Fibroblast of skin of back (primary cell): ENCODE measurements around the gene CLCN6. TPM values are rescaled to one million over a fixed set of nuclear protein-coding genes. Genes with fewer than 3 reads are reported as not detected.

Experiments used
- DNase-seq: peaks from one replicate; pipeline ENCODE4 v3.0.0-alpha.2; 2013
- polyA plus RNA-seq, 2 experiments: library from polyadenylated mRNA; unstranded; fragments of 120-200 nt; gene quantifications; one replicate each; pipeline ENCODE4 v1.2.1, GENCODE V29; 2013; ENCODE audit not compliant: insufficient read length in 2 of 2

The CLCN6 gene, protein sequence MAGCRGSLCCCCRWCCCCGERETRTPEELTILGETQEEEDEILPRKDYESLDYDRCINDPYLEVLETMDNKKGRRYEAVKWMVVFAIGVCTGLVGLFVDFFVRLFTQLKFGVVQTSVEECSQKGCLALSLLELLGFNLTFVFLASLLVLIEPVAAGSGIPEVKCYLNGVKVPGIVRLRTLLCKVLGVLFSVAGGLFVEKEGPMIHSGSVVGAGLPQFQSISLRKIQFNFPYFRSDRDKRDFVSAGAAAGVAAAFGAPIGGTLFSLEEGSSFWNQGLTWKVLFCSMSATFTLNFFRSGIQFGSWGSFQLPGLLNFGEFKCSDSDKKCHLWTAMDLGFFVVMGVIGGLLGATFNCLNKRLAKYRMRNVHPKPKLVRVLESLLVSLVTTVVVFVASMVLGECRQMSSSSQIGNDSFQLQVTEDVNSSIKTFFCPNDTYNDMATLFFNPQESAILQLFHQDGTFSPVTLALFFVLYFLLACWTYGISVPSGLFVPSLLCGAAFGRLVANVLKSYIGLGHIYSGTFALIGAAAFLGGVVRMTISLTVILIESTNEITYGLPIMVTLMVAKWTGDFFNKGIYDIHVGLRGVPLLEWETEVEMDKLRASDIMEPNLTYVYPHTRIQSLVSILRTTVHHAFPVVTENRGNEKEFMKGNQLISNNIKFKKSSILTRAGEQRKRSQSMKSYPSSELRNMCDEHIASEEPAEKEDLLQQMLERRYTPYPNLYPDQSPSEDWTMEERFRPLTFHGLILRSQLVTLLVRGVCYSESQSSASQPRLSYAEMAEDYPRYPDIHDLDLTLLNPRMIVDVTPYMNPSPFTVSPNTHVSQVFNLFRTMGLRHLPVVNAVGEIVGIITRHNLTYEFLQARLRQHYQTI
- 7.3 TPM for polyA plus RNA-seq (2013, experiment 1 of 2; ENCODE audit: insufficient read length)
- polyA plus RNA-seq (2013, experiment 2 of 2; ENCODE audit: insufficient read length), result 8.5 TPM

- peak; percentile 99 for DNase-seq
Observed at GRCh38 chr1:11805422-11806306, at the start of gene CLCN6, which contains the start of gene MTHFR. TSS of gene CLCN6 (plus strand) at chr1:11806191. CDS start at chr1:11806263, 72 bp downstream. TSS of gene MTHFR (minus strand) at chr1:11805964. CDS start at chr1:11803116, 2,848 bp downstream.

DNA sequence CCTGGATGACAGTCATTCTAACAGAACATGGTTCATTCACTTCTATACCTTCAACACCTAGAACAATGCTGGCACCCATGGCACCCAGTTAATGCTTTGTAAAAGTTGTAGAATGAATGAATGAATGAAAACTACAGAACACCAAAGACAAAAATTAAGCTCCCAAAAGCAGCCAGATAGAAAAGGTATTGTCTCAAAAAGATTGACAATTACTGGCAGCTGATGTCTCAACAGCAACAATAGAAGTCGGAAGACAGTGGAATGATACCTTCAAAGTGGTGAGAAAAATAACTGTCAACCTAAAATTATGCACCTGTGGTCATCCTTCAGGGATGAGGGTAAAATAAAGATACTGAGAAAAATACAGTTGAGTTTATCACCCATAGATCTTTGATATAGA lies 48.9 kb upstream of the CLCN6 start:
- no peak for DNase-seq

GRCh38 chr1:11759791-11760190 lies 46.2 kb upstream of the CLCN6 start:
- no peak for DNase-seq

GRCh38 chr1:11761285-11761684 lies 44.7 kb upstream of the CLCN6 start:
- DNase-seq, result no peak

DNA sequence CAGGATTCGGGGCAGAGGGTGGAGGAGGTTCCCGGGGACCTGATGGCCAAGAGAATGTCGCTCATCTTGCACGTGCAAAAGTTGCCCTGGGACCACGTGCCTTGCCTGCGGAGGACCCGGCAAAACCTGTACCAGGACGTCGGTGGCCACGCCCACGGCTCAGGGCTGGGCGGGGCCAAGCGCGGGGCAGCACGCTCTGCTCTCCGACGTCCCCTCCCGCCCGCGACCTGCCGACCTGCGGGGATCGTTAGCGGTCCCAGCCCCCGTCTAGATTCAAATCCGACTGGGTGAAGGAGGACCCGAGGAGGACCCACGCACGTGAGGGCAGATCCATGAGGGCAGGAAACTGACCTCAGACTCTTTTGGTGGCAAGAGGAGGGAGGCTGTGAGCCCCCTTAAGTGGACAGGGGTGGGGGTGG lies 44.0 kb upstream of the CLCN6 start, which contains the start of gene C1orf167:
Gene C1orf167, plus strand, starts transcription at position 206 of the 419 bp plus-strand sequence. CDS start 2,208 bp downstream, outside the sequence.
- DNase-seq, result no peak

DNA sequence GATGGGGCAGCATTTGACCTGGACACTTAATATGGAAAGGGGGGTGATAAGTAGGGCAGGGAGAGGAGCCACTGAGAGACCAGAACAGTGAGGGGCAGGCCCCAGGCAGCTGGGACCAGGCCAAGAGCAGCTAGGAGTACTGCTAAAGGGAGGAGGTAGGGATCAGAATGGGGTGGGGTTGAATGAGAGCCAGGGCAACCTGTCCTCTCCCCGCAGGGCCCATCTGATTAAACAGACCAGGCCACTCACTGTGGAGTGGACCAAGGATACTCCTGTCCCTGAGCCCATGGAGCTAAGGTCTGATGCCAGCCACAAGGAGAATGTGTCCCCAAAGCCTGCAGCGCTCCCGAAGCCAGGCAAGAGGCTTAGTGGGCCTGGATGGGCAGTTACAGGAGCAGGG lies 41.9 kb upstream of the CLCN6 start:
- DNase-seq, result no peak

- DNase-seq, result no peak
Observed at GRCh38 chr1:11764519-11764918, 41.5 kb upstream of the CLCN6 start.

GRCh38 chr1:11765661-11766428 lies 40.1 kb upstream of the CLCN6 start:
- DNase-seq, result no peak

DNA sequence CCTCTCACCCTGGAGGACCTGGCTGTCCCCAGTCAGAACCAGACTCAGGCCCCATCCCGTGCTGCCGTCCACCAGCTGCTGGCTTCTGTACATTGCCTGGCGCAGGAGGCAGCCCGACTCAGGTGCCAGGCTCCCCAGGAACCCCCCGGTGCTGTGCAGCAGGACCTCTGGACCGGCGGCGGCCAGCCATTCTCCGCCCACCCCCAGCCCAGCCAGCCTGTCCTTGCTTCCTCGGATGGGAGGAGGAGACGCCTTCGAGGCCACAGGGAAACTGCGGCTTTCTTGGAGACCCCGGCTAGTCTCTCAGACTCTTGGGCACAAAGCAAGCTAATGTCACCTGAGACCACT lies 39.6 kb upstream of the CLCN6 start:
- DNase-seq, result no peak

GRCh38 chr1:11767922-11768704 lies 37.9 kb upstream of the CLCN6 start:
- no peak for DNase-seq

DNA sequence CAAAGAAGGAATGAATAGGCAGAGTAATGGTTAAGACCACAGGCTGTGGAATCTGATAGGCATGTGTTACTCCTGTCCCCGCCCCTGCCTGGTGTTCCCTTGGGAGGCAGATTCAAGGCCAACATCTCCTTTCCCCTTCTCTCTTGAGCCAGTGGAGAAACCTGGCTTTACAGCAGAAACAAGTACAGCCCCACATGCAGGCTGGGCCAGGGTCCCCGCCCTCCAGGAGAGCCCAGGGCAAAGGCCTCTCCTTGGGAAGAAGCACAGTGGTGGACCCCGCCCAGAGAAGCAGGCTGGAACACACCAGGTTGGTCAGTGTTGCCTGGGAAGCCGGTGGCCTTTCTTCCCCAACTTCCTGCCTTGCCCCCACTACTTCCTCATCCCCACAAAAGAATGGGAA lies 37.2 kb upstream of the CLCN6 start:
- DNase-seq, result peak; percentile 30

DNA sequence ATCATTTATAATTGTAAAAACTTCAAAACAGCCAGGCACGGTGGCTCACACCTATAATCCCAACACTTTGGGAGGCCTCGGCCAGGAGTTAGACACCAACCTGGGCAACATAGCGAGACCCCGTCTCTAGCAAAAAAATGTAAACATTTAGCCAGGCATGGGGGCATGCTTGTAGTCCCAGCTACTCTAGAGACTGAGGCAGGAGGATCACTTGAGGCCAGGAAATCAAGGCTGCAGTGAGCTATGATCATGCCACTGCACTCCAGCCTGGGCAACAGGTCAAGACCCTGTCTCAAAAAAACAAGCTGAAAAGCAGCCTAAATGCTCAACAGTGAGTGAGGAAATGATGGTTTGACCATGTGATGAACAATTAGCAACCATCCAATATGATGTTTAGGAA lies 36.7 kb upstream of the CLCN6 start:
- DNase-seq, result no peak

- no peak for DNase-seq
Observed at GRCh38 chr1:11770011-11770410, 36.0 kb upstream of the CLCN6 start.

DNA sequence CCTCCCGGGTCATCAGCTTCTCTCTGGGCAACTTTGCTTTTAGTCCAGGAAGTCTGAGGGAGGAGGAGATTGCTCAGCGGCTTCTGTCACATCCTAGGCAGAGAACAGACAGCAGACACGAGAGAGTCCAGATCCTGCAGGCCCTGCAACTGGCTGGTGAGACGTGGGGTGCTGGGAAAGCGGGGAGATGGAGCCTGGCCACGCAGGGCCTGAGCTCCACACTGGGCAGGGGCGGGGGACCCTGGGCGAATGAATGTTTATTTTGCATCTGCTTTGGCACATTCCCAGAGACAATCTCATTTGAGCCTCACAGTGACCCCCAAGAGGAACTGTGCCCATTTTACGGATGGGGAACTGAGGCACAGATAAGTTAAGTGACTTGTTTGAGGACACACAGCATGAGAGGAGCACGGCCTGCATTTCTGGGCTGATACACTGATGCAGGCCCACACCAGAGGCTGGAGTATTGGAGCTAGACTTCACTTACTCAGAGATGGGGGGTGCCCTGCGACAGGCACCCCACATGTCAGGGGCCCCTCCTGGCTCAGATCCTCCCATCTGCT lies 34.4 kb upstream of the CLCN6 start:
- DNase-seq, result no peak

DNA sequence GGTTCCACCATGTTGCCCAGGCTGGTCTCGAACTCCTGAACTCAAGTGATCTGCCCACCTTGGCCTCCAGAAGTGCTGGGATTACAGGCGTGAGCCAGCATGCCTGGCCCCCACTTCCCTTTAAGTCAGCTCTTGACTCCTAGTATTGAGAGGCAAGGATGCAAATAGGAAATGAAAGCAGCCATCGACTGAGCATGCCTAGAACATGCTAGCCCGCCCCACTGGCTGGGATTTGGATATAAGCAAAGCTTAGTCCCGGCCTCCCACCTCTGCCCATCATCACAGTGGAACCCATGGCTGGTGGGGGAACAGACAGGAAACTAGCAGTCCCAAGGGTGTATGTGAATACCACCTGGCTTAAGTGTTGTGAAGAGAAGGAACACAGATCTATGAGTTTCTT lies 33.5 kb upstream of the CLCN6 start:
- no peak for DNase-seq

GRCh38 chr1:11774753-11775152 lies 31.2 kb upstream of the CLCN6 start:
- no peak for DNase-seq

DNA sequence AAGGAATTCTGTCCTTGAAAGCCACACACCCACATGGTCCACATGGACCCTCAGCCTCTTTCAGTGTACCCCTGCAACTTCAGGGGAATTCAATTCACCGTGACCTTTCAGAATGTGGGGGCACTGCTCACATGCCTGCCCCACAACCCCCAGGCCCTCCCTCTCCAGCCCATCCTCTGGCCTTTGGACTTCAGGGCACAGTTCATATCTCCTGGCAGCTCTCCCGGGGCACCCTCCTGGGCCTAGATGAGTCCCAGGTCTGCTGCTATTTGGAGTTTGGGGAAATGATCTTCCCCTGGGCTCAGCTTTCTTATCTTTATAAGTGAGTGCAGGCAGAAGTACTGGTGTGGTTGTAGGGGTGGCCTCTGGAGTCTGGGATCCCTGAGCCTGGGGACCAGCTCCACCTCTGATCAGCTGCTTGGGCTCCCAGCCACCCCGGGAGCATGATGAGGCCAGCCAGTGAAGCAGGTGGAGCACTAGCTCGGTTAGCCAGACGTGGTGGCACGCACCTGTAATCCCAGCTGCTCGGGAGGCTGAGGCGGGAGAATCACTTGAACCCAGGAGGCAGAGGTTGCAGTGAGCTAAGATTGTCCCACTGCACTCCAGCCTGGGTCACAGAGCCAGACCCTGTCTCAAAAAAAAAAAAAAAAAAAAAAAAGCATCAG lies 28.2 kb upstream of the CLCN6 start:
- DNase-seq, result no peak

- DNase-seq, result no peak
Observed at GRCh38 chr1:11778336-11778735, 27.7 kb upstream of the CLCN6 start.

DNA sequence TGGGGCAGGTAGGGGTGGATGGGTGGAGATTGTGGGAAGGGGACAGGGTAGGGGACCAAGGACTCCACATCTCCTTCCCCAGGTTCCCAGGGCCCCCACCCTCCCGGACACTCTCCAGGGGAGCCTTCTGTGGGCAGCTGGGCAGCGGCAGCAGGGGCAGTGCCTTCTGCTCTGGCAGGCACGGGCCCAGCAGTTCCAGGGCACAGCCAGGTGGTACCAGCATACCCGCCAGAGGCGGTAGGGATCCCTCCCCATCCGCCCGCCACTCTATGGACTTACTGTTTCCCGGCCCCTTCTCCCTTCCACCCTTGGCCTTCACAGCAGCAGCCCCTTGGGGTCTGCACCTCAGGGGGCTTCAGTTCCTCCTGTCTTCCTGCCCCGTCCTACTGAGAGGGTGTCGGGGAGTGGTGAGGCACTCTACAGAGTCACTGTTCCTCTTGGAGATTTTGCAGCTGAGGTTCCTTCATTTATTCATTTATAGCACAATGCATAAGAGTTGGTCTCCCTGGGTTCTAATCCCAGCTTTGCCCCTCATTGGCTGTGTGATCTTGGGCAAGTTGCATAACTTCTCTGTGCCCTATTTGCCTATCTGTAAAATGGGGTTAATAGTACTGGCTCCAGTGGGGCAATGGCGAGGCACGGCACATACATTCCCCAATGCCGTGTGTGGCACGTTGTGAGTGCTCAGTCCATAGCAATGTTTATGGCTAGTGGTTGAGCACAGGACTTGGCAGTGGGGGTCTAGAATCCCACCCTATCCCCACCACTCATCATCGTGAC lies 27.0 kb upstream of the CLCN6 start:
- DNase-seq, result no peak
